Trophoblast cell (in vitro differentiated cells and primary cell): ENCODE measurements around the gene DUOXA1.

Experiments
- DNase-seq, 2 donors: peaks; one replicate each; pipeline ENCODE4 v3.0.0-alpha.2; 2016
- H2AFZ ChIP-seq: 2 replicates; pipeline ENCODE4 v1.6.1; 2013; ENCODE audit warnings: low read length, moderate library complexity, mild to moderate bottlenecking; ENCODE audit not compliant: insufficient read depth, poor library complexity
- H2AK5ac ChIP-seq: 2 replicates; pipeline ENCODE4 v1.6.1; 2013; ENCODE audit warnings: mild to moderate bottlenecking, low read length
- H2BK120ac ChIP-seq: 2 replicates; pipeline ENCODE4 v1.6.1; 2013; ENCODE audit warnings: low read length, mild to moderate bottlenecking, moderate library complexity; ENCODE audit not compliant: insufficient read depth, poor library complexity
- H2BK12ac ChIP-seq: 2 replicates; pipeline ENCODE4 v1.6.1; 2013; ENCODE audit warnings: mild to moderate bottlenecking, low read length, moderate library complexity
- H2BK5ac ChIP-seq: 2 replicates; pipeline ENCODE4 v1.6.1; 2013; ENCODE audit warnings: low read length, low read depth, moderate library complexity, mild to moderate bottlenecking; ENCODE audit not compliant: poor library complexity
- H3K14ac ChIP-seq: 2 replicates; pipeline ENCODE4 v1.6.1; 2013; ENCODE audit warnings: mild to moderate bottlenecking, low read length
- H3K18ac ChIP-seq: 2 replicates; pipeline ENCODE4 v1.6.1; 2013; ENCODE audit warnings: mild to moderate bottlenecking, low read length
- H3K23ac ChIP-seq: 2 replicates; pipeline ENCODE4 v1.6.1; 2013; ENCODE audit warnings: low read length
- H3K27ac ChIP-seq: 2 replicates; pipeline ENCODE4 v1.5.1; 2013; ENCODE audit warnings: low read depth, mild to moderate bottlenecking, inconsistent platforms, low read length, moderate library complexity
- H3K27me3 ChIP-seq: 2 replicates; pipeline ENCODE4 v1.6.1; 2013; ENCODE audit warnings: inconsistent platforms, mild to moderate bottlenecking, low read length, moderate library complexity; ENCODE audit not compliant: insufficient read depth
- H3K36me3 ChIP-seq, 2 experiments: 1 replicate in 1 of 2; 2 replicates in 1 of 2; pipeline ENCODE4 v1.6.1; 2013; ENCODE audit warnings: low read length in 2 of 2, mild to moderate bottlenecking in 2 of 2, moderate library complexity in 1 of 2; ENCODE audit not compliant: insufficient read depth in 2 of 2, control insufficient read depth in 1 of 2
- H3K4ac ChIP-seq: 2 replicates; pipeline ENCODE4 v1.6.1; 2013; ENCODE audit warnings: low read depth, mild to moderate bottlenecking, low read length, moderate library complexity
- H3K4me1 ChIP-seq, 2 experiments: 1 replicate in 1 of 2; 2 replicates in 1 of 2; pipeline ENCODE4 v1.6.1; 2013; ENCODE audit warnings: low read length in 2 of 2, mild to moderate bottlenecking in 2 of 2, moderate library complexity in 1 of 2; ENCODE audit not compliant: insufficient read depth in 2 of 2, control insufficient read depth in 1 of 2
- H3K4me2 ChIP-seq: 2 replicates; pipeline ENCODE4 v1.6.1; 2013; ENCODE audit warnings: inconsistent platforms, mild to moderate bottlenecking, low read length, moderate library complexity
- H3K4me3 ChIP-seq: 2 replicates; pipeline ENCODE4 v1.5.1; 2013; ENCODE audit warnings: mild to moderate bottlenecking, low read depth, low read length, inconsistent platforms
- H3K79me1 ChIP-seq: one replicate; pipeline ENCODE4 v1.6.1; 2013; ENCODE audit warnings: low read length
- H3K79me2 ChIP-seq: 2 replicates; pipeline ENCODE4 v1.6.1; 2013; ENCODE audit warnings: low read length, mild to moderate bottlenecking; ENCODE audit not compliant: control insufficient read depth, insufficient read depth, poor library complexity
- H3K9ac ChIP-seq: 2 replicates; pipeline ENCODE4 v1.6.1; 2013; ENCODE audit warnings: mild to moderate bottlenecking, low read length
- H3K9me3 ChIP-seq: 2 replicates; pipeline ENCODE4 v1.6.1; 2013; ENCODE audit warnings: low read depth, mild to moderate bottlenecking, control low read depth, inconsistent platforms, low read length; ENCODE audit not compliant: insufficient read depth
- H4K12ac ChIP-seq: 2 replicates; pipeline ENCODE4 v1.6.1; 2013; ENCODE audit warnings: low read depth, mild to moderate bottlenecking, low read length, moderate library complexity
- H4K8ac ChIP-seq: 2 replicates; pipeline ENCODE4 v1.6.1; 2013; ENCODE audit warnings: low read depth, mild to moderate bottlenecking, low read length, moderate library complexity
- H4K91ac ChIP-seq: one replicate; pipeline ENCODE4 v1.6.1; 2013; ENCODE audit warnings: low read depth, mild to moderate bottlenecking, low read length, moderate library complexity
- WGBS: extraction: QIAGEN DNeasy Blood & Tissue Kit; methylation state at CpG from one replicate; pipeline ENCODE4 v1.1.7; 2013; ENCODE audit warnings: missing lambda C conversion rate; ENCODE audit not compliant: insufficient read length, insufficient coverage; ENCODE audit errors: extremely low coverage; 5-methylcytosine and 5-hydroxymethylcytosine counted together

The DUOXA1 gene

DNA sequence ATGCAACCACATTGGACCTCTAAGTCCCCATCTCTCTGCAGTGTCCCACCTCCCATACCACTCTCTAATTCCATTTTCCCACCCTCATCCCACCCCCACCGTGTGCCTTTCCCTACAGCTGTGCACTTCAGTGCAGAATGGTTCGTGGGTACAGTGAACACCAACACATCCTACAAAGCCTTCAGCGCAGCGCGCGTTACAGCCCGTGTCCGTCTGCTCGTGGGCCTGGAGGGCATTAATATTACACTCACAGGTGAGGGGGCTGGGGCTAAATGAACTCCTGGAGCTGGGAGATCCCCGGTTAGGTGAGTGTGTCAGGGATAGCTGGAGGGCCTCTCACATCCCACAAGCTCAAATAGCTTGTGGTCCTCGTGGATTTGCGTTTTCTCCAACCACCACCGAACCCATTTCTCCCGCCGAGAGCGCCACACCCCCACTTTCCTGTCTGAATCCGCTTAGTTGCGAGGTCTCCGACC is 13.6 kb downstream of the DUOXA1 start:
- no peak overlapping the region for H2AK5ac ChIP-seq
- H3K18ac ChIP-seq, result no peak overlapping the region
- H3K36me3 ChIP-seq, result no peaks in the 10 kb centered on the region
- H4K12ac ChIP-seq, result no peak overlapping the region
- peaks cover 69% of the 10 kb centered on the region for H3K27me3 ChIP-seq
- no peak overlapping the region for H2BK120ac ChIP-seq
- H3K9me3 ChIP-seq, result peaks cover 2% of the 10 kb centered on the region
- H3K14ac ChIP-seq, result no peak overlapping the region
- H3K4ac ChIP-seq, result no peak overlapping the region
- no peak overlapping the region for H4K8ac ChIP-seq
- H2AFZ ChIP-seq, result no peak overlapping the region
- no peak overlapping the region for H2BK5ac ChIP-seq
- H4K91ac ChIP-seq, result no peak overlapping the region
- H3K27ac ChIP-seq, result no peak overlapping the region
- H3K4me3 ChIP-seq, result no peak overlapping the region
- WGBS, result no CpG with 5 or more reads among the region's 19 CpGs
- H3K9ac ChIP-seq, result no peak overlapping the region
- no peak for DNase-seq
- H3K4me2 ChIP-seq, result no peak overlapping the region
- no peak overlapping the region for H3K23ac ChIP-seq
- no peak overlapping the region for H2BK12ac ChIP-seq
- H3K79me2 ChIP-seq, result no peaks in the 10 kb centered on the region
- no peaks in the 10 kb centered on the region for H3K79me1 ChIP-seq
- H3K4me1 ChIP-seq, result peaks cover 4% of the 10 kb centered on the region in 2 experiments

DNA sequence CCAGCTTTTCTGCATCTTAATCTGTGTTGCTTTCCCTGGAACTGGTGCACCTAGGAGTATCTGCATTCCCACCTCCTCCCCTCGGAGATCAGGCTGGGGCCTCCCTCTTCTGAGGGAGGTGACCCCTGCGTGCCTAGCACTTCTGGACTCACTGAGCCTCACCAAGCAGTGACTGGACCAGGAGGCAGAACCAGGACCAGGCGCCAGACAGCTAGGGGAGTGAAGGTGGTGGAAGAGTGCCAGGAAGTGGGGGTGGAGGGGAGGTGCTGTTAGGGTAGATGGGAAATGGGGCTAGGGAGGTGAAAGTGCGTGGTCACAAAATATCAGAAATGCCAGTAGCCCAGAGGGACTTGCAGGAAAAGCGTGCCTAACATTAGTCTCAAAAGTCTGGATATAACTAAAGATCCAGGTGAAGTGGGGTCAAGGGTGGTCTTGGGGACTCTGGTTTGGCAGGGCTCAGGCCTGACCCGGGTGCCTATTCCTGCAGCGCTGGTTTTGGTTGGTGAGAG is 14.3 kb downstream of the DUOXA1 start:
- Histone ChIP-seq H3K36me3 (no peaks in the 10 kb centered on the region), H3K27me3 (peaks cover 72% of the 10 kb centered on the region), H3K27ac (no peak overlapping the region), H4K12ac (no peak overlapping the region), H3K23ac (no peak overlapping the region), H3K4me2 (no peak overlapping the region), H3K14ac (no peak overlapping the region), H2BK12ac (no peak overlapping the region), H4K91ac (no peak overlapping the region), H2AFZ (no peak overlapping the region), H3K4ac (no peak overlapping the region), H3K79me1 (no peaks in the 10 kb centered on the region), H4K8ac (no peak overlapping the region), H3K4me1 (peaks cover 4% of the 10 kb centered on the region in 2 experiments), H2BK5ac (no peak overlapping the region), H3K4me3 (no peak overlapping the region), H3K18ac (no peak overlapping the region), H3K79me2 (no peaks in the 10 kb centered on the region), H3K9me3 (peaks cover 2% of the 10 kb centered on the region), H3K9ac (no peak overlapping the region), H2BK120ac (no peak overlapping the region), H2AK5ac (no peak overlapping the region)
- DNase-seq, result no peak
- no CpG with 5 or more reads among the region's 7 CpGs for WGBS

DNA sequence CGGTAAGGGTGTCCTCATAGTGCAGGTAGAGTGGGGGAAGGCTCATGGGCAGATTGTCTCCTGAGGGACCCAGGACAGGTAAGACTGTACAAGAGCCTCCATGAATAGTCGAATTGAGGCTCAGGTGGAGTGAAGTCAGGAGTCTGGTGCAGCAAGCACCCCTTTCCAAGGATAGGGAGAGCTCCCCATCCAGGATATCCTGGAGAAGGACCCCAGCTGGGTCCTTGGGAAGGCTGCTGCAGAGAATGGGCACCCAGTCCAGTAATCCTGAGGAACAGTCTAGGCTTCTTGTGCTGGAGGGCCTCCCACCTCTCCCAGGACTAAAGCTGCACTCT is 15.0 kb downstream of the DUOXA1 start:
- WGBS, result no CpG with 5 or more reads among the region's 2 CpGs
- H4K8ac ChIP-seq, result no peak overlapping the region

GRCh38 chr15:45114076-45114750 is 15.5 kb downstream of the DUOXA1 start, which contains the start of the genes DUOX2 and DUOXA2:
Gene DUOX2, minus strand, starts transcription at chr15:45114172. Its CDS starts 761 bp downstream, at chr15:45113411.
Gene DUOXA2, plus strand, starts transcription at chr15:45114326. Its CDS starts 280 bp downstream, at chr15:45114606.
- Histone ChIP-seq H3K18ac (no peak within 1 kb of the TSS), H3K36me3 (no peaks in the 10 kb centered on the region), H2BK120ac (no peak within 1 kb of the TSS), H3K9me3 (peaks cover 2% of the 10 kb centered on the region), H3K23ac (no peak within 1 kb of the TSS), H4K12ac (no peak within 1 kb of the TSS), H3K14ac (no peak within 1 kb of the TSS), H2AFZ (no peak within 1 kb of the TSS), H2BK12ac (no peak within 1 kb of the TSS), H3K9ac (no peak within 1 kb of the TSS), H2BK5ac (no peak within 1 kb of the TSS), H2AK5ac (no peak within 1 kb of the TSS), H3K4me1 (peaks cover 4% of the 10 kb centered on the region in 2 experiments), H3K4me3 (peak within 1 kb of the TSS; percentile 32), H3K79me2 (no peaks in the 10 kb centered on the region), H3K27ac (no peak within 1 kb of the TSS), H3K4me2 (no peak within 1 kb of the TSS), H4K8ac (no peak within 1 kb of the TSS), H3K79me1 (no peaks in the 10 kb centered on the region), H4K91ac (no peak within 1 kb of the TSS), H3K27me3 (peaks cover 78% of the 10 kb centered on the region), H3K4ac (no peak within 1 kb of the TSS)
- WGBS, result no CpG with 5 or more reads among the region's 42 CpGs
- DNase-seq, result no peak

More for the DNA sequence above, 15.0 kb downstream of the DUOXA1 start:
- Histone ChIP-seq H2BK120ac (no peak overlapping the region), H3K9me3 (peaks cover 2% of the 10 kb centered on the region), H3K23ac (no peak overlapping the region), H3K9ac (no peak overlapping the region), H2AK5ac (no peak overlapping the region), H4K91ac (no peak overlapping the region), H3K27ac (no peak overlapping the region), H2BK12ac (no peak overlapping the region), H3K4ac (no peak overlapping the region), H3K27me3 (peaks cover 75% of the 10 kb centered on the region), H3K79me2 (no peaks in the 10 kb centered on the region), H3K36me3 (no peaks in the 10 kb centered on the region), H3K18ac (no peak overlapping the region), H3K14ac (no peak overlapping the region), H4K12ac (no peak overlapping the region), H3K4me1 (peaks cover 4% of the 10 kb centered on the region in 2 experiments), H3K4me2 (no peak overlapping the region), H3K79me1 (no peaks in the 10 kb centered on the region), H3K4me3 (no peak overlapping the region), H2BK5ac (no peak overlapping the region), H2AFZ (no peak overlapping the region)
- no peak for DNase-seq
